Islet precursor cell (in vitro differentiated cells): ENCODE results near the gene DOCK3.
A peak's percentile ranks its signal among the peaks of the same experiment; 100 is the strongest.

Experiments used
- DNase-seq: peaks from one replicate; pipeline ENCODE4 v3.0.0-alpha.2; 2018

Gene DOCK3

GRCh38 chr3:50652709-50653108 is 22.0 kb upstream of the DOCK3 start:
- DNase-seq, result no peak

- no peak for DNase-seq
Observed at GRCh38 chr3:50653937-50654595, 20.7 kb upstream of the DOCK3 start.

GRCh38 chr3:50655009-50655830 is 19.5 kb upstream of the DOCK3 start:
- DNase-seq, result no peak

- DNase-seq, result no peak
Observed at GRCh38 chr3:50656417-50657195, 18.1 kb upstream of the DOCK3 start.

- DNase-seq, result no peak
Observed at GRCh38 chr3:50657407-50657806, 17.3 kb upstream of the DOCK3 start.

GRCh38 chr3:50657816-50658215 is 16.9 kb upstream of the DOCK3 start:
- no peak for DNase-seq

GRCh38 chr3:50658416-50658815 is 16.3 kb upstream of the DOCK3 start:
- DNase-seq, result peak; percentile 89

GRCh38 chr3:50658831-50659230 is 15.9 kb upstream of the DOCK3 start:
- no peak for DNase-seq

- peak; percentile 26 for DNase-seq
Observed at GRCh38 chr3:50660386-50660785, 14.3 kb upstream of the DOCK3 start.

GRCh38 chr3:50661321-50661837 is 13.3 kb upstream of the DOCK3 start:
- DNase-seq, result peak; percentile 33

- DNase-seq, result peak; percentile 24
Observed at GRCh38 chr3:50662408-50662807, 12.3 kb upstream of the DOCK3 start.

GRCh38 chr3:50665081-50665840 is 9.5 kb upstream of the DOCK3 start:
- DNase-seq, result peak; percentile 29

- DNase-seq, result peak; percentile 24
Observed at GRCh38 chr3:50665841-50666115, 8.9 kb upstream of the DOCK3 start.

- no peak for DNase-seq
Observed at GRCh38 chr3:50666837-50667236, 7.9 kb upstream of the DOCK3 start.

GRCh38 chr3:50671331-50671730 is 3.4 kb upstream of the DOCK3 start:
- no peak for DNase-seq

GRCh38 chr3:50672656-50673055 is 2.1 kb upstream of the DOCK3 start:
- no peak for DNase-seq

GRCh38 chr3:50673931-50674330 is 796 bp upstream of the DOCK3 start:
- DNase-seq, result no peak

GRCh38 chr3:50675179-50676030 is 678 bp downstream of the DOCK3 start:
- peak; percentile 73 for DNase-seq

- DNase-seq, result no peak
Observed at GRCh38 chr3:50676031-50676705, 1.4 kb downstream of the DOCK3 start.

- no peak for DNase-seq
Observed at GRCh38 chr3:50687127-50687751, 12.5 kb downstream of the DOCK3 start.

- DNase-seq, result no peak
Observed at GRCh38 chr3:50687916-50688315, 13.2 kb downstream of the DOCK3 start.
